Measurements from ENCODE around the gene CALCOCO2. TPM values are rescaled to one million over a fixed set of nuclear protein-coding genes. Genes with fewer than 3 reads are reported as not detected.

Gene CALCOCO2
- total and polyA plus RNA-seq, 2 experiments from 2014 or later: 14.4 to 16.3 TPM

GRCh38 chr17:48883171-48883570 lies 52.3 kb downstream of the CALCOCO2 start:
- 0 out of 2 replicates have a peak, but pooled peaks cover 2% of the 10 kb centered on the region for H3F3A ChIP-seq (replicated peaks; ENCODE audit: low read depth)
- ATAC-seq (no peak), DNase-seq (ENCODE audit: low spot score) (no peak)
- no peak overlapping the region for H3K27ac Mint-ChIP-seq
- H4K20me1 ChIP-seq (replicated peaks; ENCODE audit: insufficient read depth): no peaks in the 10 kb centered on the region
- no peak overlapping the region for H2AFZ ChIP-seq
- TF ChIP-seq CREB1 (CRISPR knock-in tag; IDR thresholded peaks at IDR 0.05; ENCODE audit: low read depth) (no peak), JUNB (IDR thresholded peaks at IDR 0.05; ENCODE audit: unreplicated experiment) (no peak), CTCF (conservative IDR thresholded peaks at IDR 0.05; ENCODE audit: low read depth in 2 of 2) (no peak), NANOG (IDR thresholded peaks at IDR 0.05; ENCODE audit: borderline replicate concordance) (no peak), EZH2phosphoT487 (IDR thresholded peaks at IDR 0.05; ENCODE audit: unreplicated experiment) (no peak), STAT1 (IDR thresholded peaks at IDR 0.05; ENCODE audit: unreplicated experiment) (no peak), REST (IDR thresholded peaks at IDR 0.05; ENCODE audit: unreplicated experiment) (no peak), ZNF331 (CRISPR knock-in tag; IDR thresholded peaks at IDR 0.05; ENCODE audit: low read depth) (no peak), ETS1 (IDR thresholded peaks at IDR 0.05) (no peak), ZNF462 (CRISPR knock-in tag; IDR thresholded peaks at IDR 0.05) (no peak), ZNF114 (CRISPR knock-in tag; IDR thresholded peaks at IDR 0.05) (no peak), EZH2 (IDR thresholded peaks at IDR 0.05; ENCODE audit: low read depth, unreplicated experiment) (no peak), POLR2AphosphoS5 (IDR thresholded peaks at IDR 0.05; ENCODE audit: low read depth) (no peak)
- no peaks in the 10 kb centered on the region for H3K27me3 ChIP-seq (ENCODE audit: insufficient read depth)
- H3K4me2 ChIP-seq: no peak overlapping the region
- no peak overlapping the region for H3K4me3 ChIP-seq
- H3K4me1 ChIP-seq (ENCODE audit: insufficient read depth): no peaks in the 10 kb centered on the region
- no peaks in the 10 kb centered on the region for H3K4me1 Mint-ChIP-seq
- no peak overlapping the region for H3K27ac ChIP-seq (ENCODE audit: low read depth)
- H3K27me3 Mint-ChIP-seq (ENCODE audit: insufficient read depth, low read depth, poor library complexity): peaks cover 8% of the 10 kb centered on the region
- H3K9me3 Mint-ChIP-seq: no peaks in the 10 kb centered on the region
- H3K9me2 ChIP-seq (ENCODE audit: insufficient read depth): no peaks in the 10 kb centered on the region
- no peak overlapping the region for H3K4me3 Mint-ChIP-seq
- no peaks in the 10 kb centered on the region for H3K36me3 ChIP-seq (ENCODE audit: insufficient read depth)
- H3K79me2 ChIP-seq (replicated peaks; ENCODE audit: insufficient read depth): no peaks in the 10 kb centered on the region
- H3K36me3 Mint-ChIP-seq (ENCODE audit: low read depth): no peaks in the 10 kb centered on the region
